ENCODE data around the gene CDH13. TPM values are rescaled to one million over a fixed set of nuclear protein-coding genes. Genes with fewer than 3 reads are reported as not detected.
"Not testable (repeated sequence)": the region's sequence is repeated elsewhere in the genome, so short reads cannot be mapped to it uniquely, and the experiment has no call there.

The CDH13 gene
- polyA plus RNA-seq, 3 donors: 1.0 to 7.7 (median 2.8) TPM

DNA sequence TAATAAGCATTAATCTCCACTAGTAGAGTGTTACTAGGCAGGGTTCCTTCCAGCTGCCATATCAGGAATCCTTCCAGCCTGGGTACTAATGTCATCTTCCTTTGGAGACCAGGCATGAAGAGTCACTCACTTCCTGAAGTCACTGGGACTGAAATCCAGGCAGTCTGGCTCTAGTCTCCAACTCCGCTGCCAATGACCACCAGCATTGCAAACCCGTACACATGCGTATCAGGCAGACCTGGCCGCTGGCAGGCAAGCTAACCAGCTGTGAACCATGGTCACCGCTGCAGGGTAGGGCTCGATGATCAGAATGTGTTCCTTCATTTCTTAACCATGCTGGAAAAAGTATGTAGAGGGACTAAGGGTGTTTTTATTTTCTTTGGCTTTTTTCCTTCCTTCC is 255.5 kb downstream of the CDH13 start:
- WGBS, 3 donors: 83 to 91% (median 84%) methylated on average over 6 of the region's 6 CpGs
- no peak overlapping the region for H3K27ac ChIP-seq (ENCODE audit: low read depth, low read length)

DNA sequence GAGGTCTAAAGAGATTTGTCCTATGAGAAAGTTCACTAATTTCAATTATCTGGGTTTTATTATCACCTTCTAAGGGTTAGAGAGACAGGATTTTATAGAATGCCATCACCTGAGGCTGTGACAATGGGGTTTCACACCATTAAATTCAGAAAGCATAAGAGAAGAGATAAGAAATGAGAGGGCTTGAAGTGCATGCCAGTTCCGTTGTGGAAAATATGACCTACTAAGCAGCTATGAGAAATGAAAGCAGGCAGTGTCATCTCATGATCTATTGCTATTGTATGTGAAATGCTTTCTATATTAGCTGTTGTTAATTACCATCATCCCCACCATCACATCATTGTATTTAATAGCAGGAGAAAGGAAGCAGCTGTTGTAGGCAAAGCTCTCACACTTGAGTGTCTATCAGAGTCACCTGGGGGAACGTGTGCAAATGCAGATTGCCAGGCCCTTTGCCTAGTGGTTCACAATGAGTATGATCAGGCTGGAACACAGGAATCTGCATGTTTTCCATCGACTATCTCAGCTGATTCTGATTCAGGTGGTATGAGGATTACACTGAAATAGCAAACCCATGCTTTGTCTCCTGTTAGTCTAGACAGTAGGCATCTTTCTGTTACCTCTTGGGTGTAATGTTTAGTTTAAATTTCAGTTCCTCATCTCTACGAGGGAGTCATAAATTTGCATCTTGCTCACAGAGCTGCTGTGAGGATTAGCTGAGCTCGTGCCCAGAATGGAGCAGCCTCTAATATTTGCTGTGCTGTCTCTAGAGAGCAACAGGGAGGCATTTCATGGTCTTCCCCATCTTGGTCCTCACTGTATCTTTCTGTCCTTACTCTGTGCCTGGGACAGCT is 256.4 kb downstream of the CDH13 start:
- 43 to 53% (median 46%) methylated on average over 5 of the region's 5 CpGs for WGBS, 3 donors
- H3K27ac ChIP-seq (ENCODE audit: low read depth, low read length): no peak overlapping the region

DNA sequence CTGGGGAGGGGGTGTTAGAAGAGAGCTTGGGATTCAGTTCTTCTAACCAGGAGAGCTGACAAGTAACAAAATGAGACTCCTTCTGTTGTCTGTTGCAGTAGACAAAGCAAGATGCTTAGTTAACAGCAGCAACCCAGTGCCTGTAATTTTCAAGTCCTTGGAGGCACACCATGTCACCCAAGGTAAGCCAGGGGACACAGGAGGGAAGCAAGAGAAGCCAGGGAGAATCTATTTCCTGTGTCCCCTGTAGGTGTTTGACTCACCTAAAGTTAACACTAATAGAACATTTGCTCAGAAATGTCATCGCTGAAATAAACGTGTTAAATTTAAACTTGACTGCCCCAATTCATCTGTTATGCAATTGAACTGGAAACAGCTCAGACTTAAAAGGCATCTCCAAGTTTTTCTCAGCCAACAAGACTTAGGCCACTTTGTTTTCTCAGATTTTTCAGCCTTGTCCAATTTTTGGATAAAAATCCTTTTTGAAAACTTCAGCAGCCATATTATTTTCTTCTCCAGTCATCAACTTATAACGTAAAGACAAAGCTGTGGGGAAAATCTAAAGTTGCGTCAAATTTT is 257.6 kb downstream of the CDH13 start:
- WGBS, 3 donors: 80 to 85% (median 82%) methylated on average over 4 of the region's 4 CpGs
- H3K27ac ChIP-seq (ENCODE audit: low read depth, low read length): no peak overlapping the region

DNA sequence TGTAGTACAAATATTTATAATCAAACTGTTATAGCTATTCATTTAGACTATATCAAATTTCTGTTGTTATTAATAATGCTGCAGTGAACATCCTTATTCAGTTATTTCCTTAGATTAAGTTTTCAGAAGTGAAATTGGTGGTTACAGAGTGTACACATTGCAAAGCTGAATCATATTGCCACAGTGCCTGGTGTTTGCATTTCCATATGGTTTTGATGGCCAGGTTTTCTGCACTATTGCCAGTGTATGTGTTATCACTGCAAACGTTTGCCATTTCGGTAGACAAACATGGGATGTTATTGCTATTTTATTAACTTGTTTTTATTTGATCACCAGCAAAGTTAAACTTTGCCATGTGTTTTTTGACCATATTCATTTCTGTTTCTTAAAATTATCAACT is 259.4 kb downstream of the CDH13 start:
- WGBS, 3 donors: 50 to 87% (median 70%) methylated on average over 2 of the region's 2 CpGs
- H3K27ac ChIP-seq (ENCODE audit: low read depth, low read length): no peak overlapping the region

DNA sequence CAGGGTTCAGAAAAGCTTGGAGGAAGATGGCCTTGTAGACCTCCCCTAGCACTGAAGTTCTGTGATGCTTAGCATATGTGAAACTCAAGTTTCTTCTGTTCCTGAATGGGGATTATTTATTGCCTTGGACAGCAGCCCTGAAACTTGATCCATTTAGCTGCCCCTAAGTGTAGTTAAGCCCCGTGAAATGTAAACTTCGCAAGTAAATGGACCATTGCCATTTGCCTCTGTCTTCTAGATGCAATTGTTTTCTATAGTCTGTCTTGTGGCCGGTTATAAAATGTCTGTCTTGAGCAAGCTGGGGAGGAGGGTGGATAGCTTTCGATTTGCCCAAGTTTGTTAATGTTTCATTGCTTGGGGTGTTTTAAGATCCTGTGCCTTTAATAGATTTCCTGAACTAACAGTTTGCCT is 261.8 kb downstream of the CDH13 start:
- 10 to 28% (median 26%) methylated on average over 4 of the region's 4 CpGs for WGBS, 3 donors
- no peak overlapping the region for H3K27ac ChIP-seq (ENCODE audit: low read depth, low read length)

DNA sequence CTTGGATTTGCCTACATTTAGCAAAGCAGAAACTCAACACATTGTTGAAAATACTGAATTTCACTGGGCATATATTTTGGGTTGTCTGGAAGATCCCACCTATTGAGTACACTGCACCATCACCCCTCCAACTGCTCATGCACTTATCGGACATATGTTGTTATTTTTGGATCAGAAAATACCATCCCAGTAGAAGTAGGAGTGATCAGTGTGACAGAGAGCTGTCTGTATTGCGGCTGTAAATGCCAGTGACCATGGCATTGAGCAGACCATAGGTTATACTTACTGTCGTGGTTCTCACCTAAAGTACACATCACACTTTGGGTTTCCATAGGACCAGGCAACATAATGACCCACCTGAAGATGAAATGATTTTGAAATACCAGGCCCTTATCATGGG is 264.7 kb downstream of the CDH13 start:
- 84 to 94% (median 91%) methylated on average over 3 of the region's 3 CpGs for WGBS, 3 donors
- no peak overlapping the region for H3K27ac ChIP-seq (ENCODE audit: low read depth, low read length)

DNA sequence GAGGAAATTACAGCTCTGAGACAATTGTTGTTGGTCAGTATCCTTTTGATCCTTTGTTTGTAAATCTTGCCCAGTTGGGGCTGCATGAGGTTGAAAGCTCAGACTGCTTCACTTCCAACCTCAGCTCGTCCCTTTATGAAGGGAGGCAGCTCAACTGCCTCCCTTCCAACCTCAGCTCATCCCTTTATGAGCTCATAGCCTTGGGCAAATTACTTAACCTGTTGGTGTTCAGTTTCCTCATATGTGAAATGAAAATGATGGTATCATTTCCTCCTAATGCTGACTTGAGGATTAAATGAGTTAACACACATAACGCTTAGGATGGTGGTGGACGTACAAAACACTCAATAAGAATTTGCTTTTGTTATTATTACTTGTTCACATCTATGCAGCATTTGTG is 265.1 kb downstream of the CDH13 start:
- WGBS, 3 donors: 61 to 77% (median 64%) methylated on average over 3 of the region's 3 CpGs
- H3K27ac ChIP-seq (ENCODE audit: low read depth, low read length): no peak overlapping the region

DNA sequence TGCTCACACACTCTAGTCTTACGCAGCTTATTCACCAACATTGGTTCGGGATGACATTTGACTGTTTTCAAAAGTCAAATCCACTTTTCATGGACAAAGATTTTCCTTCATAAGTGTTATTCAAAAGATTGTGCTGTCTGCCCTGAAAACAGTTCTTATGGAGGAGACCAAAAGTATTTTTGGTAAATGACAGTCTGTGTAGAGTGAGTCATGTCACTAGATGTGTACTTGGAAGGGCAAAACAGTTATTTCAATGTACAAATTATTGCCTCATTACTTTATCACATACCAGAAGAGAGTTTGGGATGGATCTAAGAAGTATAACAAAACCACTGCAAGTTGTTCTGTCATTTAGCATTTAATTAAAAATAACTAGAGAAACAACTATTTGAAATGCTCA is 265.6 kb downstream of the CDH13 start:
- 91 to 93% (median 93%) methylated on average over 2 of the region's 2 CpGs for WGBS, 3 donors
- no peak overlapping the region for H3K27ac ChIP-seq (ENCODE audit: low read depth, low read length)

DNA sequence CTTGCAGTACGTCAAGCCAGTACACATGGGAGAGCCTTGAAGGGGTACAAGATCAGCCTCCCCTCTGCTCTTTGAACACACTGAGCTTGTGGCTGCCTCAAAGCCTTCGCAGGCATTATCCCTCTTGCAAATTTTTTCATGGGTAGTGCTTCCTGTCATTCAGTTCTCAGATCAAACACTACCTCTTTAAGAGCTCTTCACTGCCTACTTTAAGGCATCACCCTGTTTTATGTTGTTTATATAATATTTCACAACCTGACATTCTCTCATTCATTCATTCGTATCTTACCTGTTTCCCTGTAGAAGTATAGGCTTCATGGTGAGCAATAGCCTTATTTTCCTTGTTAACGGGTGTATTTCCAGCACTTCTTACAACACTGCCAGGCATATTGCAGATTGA is 269.1 kb downstream of the CDH13 start:
- 61 to 70% (median 63%) methylated on average over 4 of the region's 4 CpGs for WGBS, 3 donors

DNA sequence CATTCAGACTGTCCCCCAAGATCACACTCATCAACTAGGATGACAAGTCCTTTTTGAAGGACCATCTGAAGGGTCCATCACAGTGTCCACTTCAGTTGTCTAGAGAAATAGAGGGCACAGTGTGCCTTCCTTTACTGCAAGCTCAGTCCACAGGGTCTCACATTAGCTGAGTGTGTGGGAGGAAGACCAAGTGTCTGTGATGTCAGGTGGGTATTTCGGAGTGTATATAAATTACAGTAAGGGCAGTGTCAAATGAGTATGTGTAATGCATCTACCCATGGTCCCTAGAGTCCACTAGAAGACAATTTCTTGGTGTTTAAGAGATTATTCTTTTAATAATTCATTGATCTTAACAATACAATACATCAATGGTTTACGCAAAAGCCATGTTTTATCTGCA is 272.2 kb downstream of the CDH13 start:
- 90 to 94% (median 90%) methylated on average over 2 of the region's 2 CpGs for WGBS, 3 donors
- H3K27ac ChIP-seq (ENCODE audit: low read depth, low read length): no peak overlapping the region

More for the DNA sequence above, 269.1 kb downstream of the CDH13 start:
- no peak overlapping the region for H3K27ac ChIP-seq (ENCODE audit: low read depth, low read length)

DNA sequence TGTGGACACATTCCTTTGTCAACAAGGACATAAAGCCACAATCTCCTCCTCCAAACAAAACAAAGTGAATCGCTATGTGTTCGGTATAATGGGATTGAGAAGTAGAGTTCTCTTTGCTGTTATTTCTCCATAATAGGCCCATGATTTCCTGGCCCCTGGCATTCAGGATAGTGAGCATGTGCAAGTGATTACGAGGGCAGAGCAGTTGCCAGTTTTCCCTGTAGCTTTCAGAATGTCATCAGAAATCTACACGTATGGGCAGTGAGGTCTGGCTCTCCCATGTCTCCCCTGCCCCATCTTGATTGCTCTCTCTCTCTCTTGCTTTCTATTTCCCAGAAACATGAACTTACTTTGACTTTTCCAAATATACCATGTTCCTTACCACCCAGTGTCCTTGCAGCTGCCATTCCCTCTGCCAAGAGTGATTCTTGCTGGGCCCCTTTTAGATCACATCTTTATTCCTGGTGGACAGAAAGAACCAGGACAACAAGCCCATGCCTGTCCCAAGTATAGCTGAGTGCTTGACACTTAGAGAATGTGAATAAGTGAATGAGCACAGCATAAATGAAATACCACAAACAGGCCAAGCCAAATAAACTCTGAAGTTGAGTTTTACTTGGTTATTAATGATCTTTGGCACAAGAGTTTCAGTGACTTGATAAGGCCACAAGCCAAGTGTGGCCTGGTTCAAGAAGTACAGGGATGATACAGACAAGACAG is 273.1 kb downstream of the CDH13 start:
- H3K27ac ChIP-seq (ENCODE audit: low read depth, low read length): no peak overlapping the region
- WGBS, 3 donors: 73 to 87% (median 86%) methylated on average over 4 of the region's 4 CpGs

DNA sequence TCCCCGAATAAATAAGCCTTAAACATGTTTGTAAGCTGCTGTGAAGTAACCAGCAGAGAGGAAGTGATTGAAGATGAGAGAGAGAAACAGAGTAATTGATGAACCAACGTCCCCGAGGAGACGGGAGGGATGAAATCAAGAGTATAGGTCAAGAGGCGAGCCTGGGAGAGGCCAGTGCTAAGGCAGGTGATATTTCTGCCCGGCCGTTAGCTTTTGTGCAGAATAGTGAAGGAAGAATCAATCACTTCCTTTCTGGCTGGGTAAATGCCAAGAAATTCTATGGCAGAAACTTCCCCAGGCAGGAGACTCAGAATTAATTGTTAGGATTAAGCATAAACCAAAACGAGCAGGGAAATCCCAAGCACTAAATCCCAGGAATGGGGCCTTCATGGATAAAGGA is 273.8 kb downstream of the CDH13 start:
- no peak overlapping the region for H3K27ac ChIP-seq (ENCODE audit: low read depth, low read length)
- WGBS, 3 donors: 32 to 41% (median 35%) methylated on average over 8 of the region's 8 CpGs

DNA sequence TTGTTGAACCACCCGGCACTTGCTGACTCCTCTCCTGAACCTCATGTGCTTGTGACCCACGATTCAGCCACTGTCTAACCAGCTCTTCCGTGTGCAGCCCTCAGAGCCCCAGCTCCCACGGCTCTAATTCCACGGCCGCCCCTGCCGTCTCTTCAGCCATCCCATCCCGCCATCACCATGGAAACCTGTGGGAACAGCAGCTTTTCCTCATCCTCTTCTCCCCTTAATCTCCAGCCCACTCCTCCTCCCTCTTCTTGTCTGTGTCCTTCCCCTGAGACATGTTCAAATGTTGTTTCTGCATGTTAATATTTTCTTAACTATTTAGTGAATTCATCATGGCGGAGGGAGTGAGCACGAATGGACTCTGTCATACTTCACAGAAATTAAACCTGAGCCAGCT is 285.2 kb downstream of the CDH13 start:
- WGBS, 3 donors: 76 to 84% (median 80%) methylated on average over 10 of the region's 10 CpGs
- H3K27ac ChIP-seq (ENCODE audit: low read depth, low read length): no peak overlapping the region

DNA sequence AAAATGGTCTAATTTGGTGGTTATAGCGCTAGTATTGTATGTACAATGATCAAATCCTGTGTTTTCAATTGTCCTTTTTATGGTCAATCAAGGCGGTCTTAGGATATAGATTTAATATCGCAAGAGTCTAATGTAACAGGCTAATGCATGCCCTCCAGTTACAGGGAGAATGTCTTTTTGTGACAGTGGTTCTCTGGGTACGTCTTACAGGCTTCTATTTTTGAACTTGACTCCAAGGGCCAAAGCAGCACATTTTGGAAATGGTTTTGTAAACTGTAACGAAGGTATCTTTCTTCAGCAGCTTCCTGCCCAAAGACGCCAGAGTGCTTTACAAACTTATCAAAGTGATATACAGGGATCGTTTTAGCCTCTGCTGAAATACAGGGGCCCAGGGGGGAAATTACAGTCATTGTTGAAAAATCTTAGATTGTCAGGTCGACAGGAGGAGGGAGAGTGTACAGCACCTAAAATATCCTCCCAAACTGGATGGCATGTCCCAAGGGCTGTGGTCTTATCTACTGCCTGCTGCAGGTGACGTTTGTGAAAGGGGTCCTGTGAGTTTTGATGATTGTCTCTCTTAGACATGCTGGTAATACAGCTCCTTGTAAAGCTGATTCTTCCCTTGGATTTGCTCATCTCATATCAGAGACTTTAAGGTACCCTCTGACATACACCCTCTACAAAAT is 288.5 kb downstream of the CDH13 start:
- H3K27ac ChIP-seq (ENCODE audit: low read depth, low read length): no peak overlapping the region
- WGBS, 3 donors: 58 to 76% (median 71%) methylated on average over 9 of the region's 9 CpGs

DNA sequence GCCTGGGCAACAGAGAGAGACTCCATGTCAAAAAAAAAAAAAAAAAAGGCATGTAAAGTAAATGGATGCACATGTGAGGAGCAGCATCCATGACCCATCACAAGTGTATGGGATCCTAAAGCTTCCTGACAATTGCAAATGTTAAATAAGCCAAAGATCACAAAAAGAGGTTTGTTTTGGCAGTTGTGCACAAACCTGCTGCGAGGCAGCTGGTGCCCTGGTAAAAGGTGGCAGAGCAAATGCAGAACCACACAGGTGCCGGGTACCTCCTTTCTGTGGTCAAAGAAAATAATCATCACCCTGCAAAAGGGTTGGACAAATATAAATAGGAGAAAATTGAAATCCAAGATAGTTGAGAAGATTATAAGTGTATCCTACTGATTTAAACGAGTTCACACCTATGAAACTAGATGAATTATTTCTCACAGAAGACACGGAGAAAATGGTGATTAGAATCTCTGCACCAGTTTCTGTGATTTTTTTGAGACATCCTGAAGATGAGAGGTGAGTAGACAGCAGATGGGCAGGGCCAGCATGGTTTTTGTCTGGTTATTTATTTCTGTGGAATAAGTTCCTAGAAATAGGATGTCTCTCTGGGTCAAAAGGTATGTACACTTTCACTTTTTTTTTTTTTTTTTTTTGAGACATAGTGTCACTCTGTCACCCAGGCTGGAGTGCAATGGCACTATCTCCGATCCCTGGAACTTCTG is 291.3 kb downstream of the CDH13 start:
- WGBS, 3 donors: 68 to 81% (median 72%) methylated on average over 5 of the region's 5 CpGs

DNA sequence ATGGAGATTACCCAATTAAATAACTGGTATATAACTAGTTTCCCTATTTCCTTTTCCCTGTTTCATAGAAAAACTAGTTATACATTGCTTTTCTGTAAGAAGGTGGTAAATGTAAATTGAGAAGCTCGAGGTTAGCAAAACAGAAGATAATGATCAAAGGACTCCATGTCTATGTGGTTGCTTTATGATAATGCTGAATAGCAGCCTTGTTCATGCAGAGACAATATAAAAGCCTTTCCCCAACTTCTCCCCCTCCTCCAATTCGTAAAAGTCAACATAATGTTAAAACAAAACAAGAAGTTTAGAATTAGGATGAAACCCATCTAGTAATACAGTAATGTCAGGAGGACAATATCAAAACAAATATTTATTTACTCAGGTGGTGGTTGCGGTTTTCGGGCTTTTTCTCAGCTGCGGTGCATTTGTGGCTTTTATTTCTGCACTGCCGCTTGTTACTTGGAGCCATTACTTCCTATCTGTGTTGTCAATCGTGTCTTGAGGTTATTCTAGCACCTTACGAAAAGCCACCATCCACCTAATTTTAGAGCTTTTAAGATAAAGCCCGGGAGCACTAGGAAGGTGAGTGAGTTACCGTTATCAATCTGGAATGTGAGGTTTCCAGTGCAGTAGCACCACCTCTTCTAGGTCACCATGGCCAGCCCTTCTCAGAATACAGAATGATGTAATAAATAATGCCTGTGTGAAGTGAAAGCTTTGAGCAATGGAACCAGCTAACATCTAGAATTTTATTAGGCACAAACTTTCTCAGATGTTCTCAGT is 297.5 kb downstream of the CDH13 start:
- WGBS, 3 donors: 37 to 46% (median 43%) methylated on average over 10 of the region's 10 CpGs
- H3K27ac ChIP-seq (ENCODE audit: low read depth, low read length): no peak overlapping the region

More for the DNA sequence above, 291.3 kb downstream of the CDH13 start:
- no peak overlapping the region for H3K27ac ChIP-seq (ENCODE audit: low read depth, low read length)

DNA sequence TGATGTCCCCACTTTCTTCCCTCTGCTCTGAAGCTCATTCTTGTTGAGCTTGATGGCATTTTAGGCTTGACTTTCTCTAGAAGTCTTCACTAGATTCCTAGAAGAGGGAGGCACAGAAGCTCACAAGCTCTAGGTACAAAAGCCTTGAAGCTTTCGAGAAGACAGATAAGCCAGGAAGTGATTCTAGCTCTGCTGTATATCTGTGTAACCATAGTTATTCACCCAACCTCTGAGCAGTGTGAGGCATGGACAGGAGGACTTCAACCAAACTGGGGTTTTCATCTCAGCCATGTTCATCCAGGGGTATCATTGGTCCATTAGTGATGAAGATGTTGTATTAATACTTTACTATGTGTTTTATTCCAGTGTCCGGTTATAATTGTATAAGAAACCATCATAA is 299.7 kb downstream of the CDH13 start:
- H3K27ac ChIP-seq (ENCODE audit: low read depth, low read length): no peak overlapping the region
- WGBS, 3 donors: 57 to 96% (median 84%) methylated on average over 2 of the region's 2 CpGs

DNA sequence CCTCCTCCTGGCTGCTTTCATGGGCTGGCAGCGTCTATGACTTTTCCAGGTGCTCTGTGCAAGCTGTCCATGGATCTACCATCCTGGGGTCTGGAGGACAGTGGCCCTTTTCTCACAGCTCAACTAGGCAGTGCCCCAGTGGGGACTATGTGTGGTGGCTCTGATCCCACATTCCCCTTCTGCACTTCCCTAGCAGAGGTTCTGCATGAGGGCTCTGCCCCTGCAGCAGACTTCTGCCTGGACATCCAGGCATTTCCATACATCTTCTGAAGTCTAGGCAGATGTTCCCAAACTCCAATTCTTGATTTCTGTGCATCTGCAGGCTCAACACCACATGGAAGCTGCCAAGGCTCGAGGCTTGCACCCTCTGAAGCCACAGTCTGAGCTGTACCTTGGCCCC is 307.2 kb downstream of the CDH13 start:
- 56 to 88% (median 84%) methylated on average over 2 of the region's 2 CpGs for WGBS, 3 donors
- H3K27ac ChIP-seq (ENCODE audit: low read depth, low read length): not testable (repeated sequence)
